Cardiac septum (tissue), 1 donor: Measurements from ENCODE around the gene LIN37. TPM values are rescaled to one million over a fixed set of nuclear protein-coding genes. Genes with fewer than 3 reads are reported as not detected.
"Not testable (repeated sequence)": the region's sequence is repeated elsewhere in the genome, so short reads cannot be mapped to it uniquely, and the experiment has no call there.

ENCODE experiments used
- DNase-seq: peaks from one replicate; pipeline ENCODE4 v3.0.0-alpha.2; 2020; ENCODE audit warnings: low spot score
- intact Hi-C: fragments of 100-400 bp; cut with DNase I; formaldehyde crosslinking; loops from one replicate; pipeline ENCODE4 v1.14.0; 2022
- total RNA-seq: library from RNA; stranded (reverse); fragmentation: NEBNext Ultra II Directional; extraction: Animal tissue kit (Norgen Biotek cat#: 25700); gene quantifications from one replicate; pipeline ENCODE4 v1.2.1, GENCODE V29; 2021
- donor health status: DM: no; HTN: no; CAD: no.

The LIN37 gene
- total RNA-seq, 1 donor from 2014 or later, result 9.6 TPM

DNA sequence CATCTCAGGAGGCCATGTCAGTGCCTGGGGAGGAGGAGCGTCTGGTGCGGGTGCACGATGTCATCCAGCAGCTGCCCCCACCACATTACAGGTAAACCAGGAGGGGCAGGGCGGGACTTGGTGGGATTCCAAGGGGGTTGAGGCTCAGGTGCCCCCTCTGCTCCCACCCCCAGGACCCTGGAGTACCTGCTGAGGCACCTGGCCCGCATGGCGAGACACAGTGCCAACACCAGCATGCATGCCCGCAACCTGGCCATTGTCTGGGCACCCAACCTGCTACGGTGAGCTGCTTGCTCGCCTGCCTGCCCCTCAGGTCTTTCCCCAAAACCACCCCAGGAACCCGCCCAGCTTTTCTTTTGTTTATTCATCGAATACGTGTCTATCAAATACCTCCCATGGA is 34.2 kb downstream of the LIN37 start:
- intact Hi-C loops, result no loop called here
- no peak for DNase-seq

DNA sequence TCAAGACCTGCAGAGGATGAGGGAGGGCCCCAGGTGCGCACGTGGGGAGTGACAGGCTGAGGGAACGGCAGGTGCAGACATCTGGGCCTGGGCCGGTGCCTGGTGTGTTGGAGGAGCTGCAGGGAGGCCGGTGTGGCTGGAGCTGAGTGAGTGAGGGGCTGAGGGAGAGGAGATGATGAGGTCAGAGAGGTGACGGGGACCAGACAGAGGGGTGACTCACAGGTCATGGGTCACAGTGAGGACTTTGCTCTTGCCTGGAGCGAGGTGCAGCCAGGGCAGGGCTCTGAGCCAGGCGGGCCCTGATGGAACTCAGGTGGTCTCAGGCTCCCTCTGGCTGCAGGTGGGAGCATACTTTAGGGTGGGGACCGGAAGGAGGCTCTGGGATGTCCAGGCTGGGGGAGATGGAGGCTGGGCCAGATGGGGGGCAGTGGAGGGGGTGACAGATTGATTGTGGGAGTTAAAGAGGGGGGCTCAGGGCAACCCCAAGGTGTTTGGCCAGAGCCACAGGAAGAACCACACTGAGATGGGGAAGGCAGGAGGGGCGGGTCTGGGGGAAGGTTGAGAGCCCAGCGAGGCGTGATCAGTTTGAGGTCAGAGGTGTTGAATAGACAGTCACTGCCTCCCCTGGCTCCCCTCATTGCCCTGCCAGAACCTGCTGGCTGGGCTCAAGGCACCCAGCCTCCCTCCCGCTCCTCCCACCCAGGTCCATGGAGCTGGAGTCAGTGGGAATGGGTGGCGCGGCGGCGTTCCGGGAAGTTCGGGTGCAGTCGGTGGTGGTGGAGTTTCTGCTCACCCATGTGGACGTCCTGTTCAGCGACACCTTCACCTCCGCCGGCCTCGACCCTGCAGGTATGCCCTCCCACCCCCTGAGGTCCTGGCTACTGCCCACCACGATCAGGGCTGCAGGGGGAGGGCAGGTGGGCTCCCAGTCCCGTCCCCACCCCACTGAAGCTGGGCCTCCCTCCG is 35.4 kb downstream of the LIN37 start:
- no peak for DNase-seq
- intact Hi-C loops, result no loop called here

DNA sequence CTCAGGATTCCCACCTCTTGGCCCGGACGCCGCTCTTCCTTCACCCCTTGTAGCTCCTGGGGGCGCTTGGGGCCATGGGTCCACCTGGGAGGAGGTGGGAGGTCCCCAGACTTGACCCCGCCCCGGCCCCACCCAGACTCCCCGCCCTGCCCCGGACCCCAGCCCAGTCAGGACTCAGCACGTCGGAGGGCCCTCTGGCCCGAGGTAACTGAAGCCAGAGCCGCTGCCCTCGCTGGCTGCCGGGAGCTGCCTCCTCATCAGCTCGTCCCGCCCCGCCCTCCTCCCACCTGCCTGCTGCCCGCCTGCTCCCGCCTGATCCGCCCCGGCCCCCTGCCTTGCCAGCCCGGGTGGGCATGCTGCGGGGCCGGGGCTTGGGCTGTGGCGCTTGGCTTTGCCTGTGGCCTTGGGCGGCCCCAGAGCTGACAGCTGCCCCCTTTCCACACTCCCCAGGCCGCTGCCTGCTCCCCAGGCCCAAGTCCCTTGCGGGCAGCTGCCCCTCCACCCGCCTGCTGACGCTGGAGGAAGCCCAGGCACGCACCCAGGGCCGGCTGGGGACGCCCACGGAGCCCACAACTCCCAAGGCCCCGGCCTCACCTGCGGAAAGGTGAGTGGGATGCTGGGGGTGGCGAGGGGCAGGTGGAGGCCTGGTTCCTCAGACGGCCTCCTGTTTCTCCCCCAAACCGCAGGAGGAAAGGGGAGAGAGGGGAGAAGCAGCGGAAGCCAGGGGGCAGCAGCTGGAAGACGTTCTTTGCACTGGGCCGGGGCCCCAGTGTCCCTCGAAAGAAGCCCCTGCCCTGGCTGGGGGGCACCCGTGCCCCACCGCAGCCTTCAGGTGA is 36.3 kb downstream of the LIN37 start:
- intact Hi-C loops, result no loop called here
- no peak for DNase-seq

DNA sequence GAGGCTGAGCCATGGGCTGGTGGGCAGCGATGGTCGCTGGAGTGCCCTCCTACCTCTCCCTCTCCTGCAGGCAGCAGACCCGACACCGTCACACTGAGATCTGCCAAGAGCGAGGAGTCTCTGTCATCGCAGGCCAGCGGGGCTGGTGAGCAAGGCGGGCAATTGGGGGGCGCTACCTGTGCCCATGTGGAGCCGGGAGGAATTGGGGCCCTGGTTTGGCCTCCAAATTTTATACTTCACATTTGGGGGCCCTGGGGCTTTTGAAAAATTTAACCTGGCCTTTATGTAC is 36.9 kb downstream of the LIN37 start:
- intact Hi-C loops, result no loop called here
- no peak for DNase-seq

DNA sequence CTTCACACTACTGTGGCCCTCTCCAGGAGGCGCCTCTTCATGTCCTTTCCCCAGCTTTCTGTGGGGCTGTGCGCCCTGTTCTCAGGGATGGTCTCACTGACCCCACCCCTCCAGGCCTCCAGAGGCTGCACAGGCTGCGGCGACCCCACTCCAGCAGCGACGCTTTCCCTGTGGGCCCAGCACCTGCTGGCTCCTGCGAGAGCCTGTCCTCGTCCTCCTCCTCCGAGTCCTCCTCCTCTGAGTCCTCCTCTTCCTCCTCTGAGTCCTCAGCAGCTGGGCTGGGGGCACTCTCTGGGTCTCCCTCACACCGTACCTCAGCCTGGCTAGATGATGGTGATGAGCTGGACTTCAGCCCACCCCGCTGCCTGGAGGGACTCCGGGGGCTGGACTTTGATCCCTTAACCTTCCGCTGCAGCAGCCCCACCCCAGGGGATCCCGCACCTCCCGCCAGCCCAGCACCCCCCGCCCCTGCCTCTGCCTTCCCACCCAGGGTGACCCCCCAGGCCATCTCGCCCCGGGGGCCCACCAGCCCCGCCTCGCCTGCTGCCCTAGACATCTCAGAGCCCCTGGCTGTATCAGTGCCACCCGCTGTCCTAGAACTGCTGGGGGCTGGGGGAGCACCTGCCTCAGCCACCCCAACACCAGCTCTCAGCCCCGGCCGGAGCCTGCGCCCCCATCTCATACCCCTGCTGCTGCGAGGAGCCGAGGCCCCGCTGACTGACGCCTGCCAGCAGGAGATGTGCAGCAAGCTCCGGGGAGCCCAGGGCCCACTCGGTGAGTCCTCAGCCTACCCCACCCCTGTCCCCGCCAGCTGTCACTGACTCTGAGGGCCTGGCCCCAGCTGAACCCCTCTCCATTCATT is 38.2 kb downstream of the LIN37 start:
- DNase-seq, result no peak
- intact Hi-C loops, result no loop called here

DNA sequence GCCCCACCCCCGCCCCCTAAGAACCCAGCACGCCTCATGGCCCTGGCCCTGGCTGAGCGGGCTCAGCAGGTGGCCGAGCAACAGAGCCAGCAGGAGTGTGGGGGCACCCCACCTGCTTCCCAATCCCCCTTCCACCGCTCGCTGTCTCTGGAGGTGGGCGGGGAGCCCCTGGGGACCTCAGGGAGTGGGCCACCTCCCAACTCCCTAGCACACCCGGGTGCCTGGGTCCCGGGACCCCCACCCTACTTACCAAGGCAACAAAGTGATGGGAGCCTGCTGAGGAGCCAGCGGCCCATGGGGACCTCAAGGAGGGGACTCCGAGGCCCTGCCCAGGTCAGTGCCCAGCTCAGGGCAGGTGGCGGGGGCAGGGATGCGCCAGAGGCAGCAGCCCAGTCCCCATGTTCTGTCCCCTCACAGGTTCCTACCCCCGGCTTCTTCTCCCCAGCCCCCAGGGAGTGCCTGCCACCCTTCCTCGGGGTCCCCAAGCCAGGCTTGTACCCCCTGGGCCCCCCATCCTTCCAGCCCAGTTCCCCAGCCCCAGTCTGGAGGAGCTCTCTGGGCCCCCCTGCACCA is 38.9 kb downstream of the LIN37 start:
- no peak for DNase-seq
- intact Hi-C loops, result no loop called here

DNA sequence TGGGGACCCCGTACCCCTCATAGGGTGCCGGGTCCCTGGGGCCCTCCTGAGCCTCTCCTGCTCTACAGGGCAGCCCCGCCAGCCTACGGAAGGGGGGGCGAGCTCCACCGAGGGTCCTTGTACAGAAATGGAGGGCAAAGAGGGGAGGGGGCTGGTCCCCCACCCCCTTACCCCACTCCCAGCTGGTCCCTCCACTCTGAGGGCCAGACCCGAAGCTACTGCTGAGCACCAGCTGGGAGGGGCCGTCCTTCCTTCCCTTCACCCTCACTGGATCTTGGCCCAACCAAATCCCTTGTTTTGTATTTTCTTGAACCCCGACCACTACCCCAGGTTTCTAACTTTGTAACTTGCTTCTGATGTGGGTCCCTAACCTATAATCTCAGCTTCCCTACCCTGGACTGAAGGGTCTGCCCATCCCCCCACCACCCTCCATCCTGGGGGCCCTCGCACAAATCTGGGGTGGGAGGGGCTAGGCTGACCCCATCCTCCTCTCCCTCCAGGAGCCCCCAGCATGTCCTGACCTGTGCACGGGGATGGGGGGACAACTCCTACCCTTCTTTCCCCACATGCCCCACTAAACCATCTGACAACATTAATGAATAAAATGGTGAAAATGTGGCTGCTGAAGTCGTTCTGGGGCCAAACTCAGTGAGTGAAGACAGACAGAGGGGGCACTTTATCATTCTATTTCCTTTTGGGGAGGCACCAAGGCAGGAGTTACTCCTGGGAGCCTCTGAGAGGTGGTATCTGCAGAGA is 40.0 kb downstream of the LIN37 start:
- DNase-seq, result no peak
- intact Hi-C loops, result no loop called here

DNA sequence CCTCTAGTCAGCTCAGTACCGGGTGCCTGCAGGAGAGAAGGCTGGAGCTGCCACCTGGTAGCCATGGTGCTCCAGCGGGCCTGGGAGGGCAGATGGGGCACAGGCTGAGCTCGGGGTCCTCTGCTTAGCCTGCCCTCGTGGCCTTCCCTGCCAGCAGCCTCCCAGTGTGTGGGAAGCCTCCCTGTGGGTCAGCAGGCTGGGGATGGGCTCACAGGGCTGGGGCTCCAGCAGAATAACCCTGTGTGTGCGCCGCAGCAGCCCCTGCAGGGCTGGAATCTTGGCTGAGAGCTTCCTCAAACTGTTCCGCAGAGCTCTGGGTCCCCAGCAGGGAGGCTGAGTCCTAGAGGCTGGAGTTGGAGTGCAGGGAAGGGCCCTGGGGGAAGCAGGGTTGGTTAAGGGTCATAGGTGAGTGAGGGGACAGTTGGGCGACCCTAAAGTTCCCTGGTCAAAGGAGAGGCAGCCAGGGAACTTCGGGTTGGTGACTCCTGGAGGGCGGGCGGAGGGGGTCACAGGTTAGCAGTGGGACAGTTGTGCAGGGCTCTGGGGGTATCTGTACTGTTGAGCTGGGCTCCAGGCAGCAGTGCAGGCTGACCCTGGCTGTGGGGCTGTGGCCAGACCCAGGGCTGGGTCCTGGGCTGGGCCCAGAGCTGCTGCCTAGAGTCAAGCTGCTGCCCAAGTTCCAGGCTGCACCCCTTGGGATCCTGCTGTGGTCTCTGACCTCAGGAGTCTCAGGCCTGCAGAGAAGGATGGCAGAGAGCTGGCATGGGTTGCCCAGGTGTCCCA is 41.0 kb downstream of the LIN37 start:
- DNase-seq, result no peak
- intact Hi-C loops, result no loop called here

DNA sequence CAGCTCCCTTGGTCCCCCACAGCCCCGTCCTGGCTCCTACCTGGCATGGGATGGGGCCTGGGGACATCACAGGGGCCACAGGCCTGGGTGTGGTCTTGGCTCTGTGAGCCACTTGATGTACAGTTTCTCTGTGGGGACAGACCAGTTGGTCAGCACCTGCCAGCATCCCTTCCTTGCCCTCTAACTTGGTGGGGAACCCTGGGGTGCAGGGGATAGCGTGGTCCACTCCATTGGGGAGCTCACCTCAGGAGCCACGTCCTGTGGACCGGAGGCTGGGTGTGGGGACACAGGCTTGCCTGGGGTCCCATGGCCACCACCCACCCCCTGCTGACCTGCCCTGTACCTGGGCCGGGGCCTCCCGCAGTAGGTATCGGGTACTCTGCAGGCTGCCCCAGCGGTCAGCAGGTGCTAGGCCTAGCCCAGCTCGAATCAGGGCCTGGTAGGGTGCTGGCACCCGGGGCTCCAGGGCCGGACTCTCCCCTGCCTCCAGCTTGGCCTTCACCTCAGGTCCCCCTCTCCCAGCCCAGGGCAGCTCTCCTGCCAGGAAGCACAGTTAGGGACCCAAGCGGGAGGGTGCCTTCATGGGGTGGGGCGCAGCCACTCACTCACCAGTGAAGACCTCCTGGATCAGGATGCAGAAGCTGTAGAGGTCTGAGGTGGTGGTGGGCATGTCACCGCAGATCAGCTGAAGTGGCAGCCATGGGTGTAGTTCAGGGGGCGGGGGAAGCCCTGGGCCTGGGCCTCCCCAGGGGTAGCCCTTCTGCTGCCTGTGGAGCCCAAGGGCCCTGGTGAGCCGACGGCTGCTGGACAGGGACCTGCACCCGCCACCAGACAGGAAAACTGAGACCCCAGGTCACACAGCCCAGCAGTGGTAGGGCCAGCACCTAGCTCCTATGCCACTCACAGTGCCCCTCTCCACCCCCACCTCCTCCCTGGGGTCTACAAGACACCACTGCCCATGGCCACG is 41.9 kb downstream of the LIN37 start:
- no peak for DNase-seq
- intact Hi-C loops, result no loop called here

DNA sequence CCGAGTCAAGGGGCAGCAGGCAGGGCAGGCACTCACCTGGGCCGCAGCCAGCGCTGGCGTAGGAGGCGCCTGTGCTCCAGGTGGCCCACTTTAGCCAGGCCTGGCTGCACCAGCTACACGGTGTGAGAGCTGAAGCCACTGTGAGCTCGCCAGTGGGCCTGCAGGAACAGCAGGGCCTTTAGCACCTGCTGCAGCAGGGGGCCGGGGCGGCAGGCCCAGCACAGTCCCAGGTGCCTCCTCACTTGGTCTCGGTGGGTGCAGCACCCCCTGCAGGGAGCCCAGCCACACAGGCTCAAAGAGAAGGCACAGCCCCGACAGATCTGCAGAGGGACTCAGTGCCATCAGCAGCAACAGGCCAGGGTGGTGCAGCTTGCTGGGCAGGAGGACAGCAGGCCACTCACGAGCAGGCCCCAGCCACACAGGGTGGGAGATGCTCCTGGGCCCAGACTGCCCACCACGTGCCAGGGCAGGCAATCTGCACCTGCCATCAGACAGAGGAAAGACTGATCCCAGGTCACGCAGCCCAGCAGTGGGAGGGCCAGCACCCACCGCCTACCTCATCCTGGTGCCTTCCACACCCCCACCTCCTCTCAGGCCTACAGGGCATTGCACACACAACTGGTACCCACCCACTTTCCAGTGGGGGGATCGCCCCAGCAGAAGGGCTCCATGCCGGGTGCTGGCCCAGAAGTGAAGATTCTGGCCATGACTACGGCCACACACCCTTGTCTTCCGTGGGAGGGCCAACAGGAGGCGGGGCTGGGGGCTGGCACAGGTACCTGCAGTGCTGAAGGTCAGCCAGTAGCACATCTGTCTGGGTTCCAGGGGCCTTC is 42.8 kb downstream of the LIN37 start:
- DNase-seq, result no peak
- intact Hi-C loops, result no loop called here

DNA sequence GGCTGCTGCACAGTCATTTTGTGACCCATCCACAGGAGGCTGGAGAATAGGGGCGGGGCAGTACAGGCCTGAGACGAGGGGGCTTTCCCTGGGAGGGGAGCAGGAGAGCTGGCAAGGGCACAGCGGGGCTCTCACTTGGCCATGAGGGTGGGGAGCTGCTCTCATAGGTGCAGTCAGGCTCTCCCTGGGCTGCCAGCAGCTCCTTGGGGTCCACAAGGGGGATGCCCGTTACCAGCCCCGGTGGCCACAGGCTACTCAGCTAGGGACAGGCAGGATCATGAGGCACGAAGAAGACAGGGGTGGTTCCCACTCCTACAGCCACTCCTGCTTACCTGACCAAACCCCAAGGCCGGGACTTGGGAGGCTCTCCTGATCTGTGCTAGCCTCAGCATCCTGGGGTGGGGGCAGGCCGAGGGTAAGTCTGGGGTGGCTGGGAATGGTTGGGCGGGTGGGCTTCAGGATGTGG is 43.5 kb downstream of the LIN37 start:
- no peak for DNase-seq
- intact Hi-C loops, result no loop called here

DNA sequence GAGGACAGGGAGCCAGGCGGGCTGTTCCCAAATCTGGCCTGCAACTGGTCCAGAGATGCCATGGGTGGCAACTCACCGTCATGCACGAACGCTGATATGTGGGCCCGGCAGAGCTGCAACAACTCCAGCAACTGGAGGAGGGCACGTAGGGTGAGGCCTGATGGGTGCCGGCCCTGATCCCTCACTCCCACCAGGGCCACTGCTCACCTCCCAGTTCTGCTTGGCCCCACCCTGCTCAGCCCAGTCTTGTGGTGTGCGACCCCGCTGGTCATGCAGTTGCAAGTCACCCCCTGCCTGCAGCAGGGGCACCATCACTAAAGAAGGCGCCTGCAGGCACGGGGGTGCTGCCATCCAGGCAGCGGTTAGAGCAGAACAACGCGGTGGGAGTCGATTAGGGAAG is 43.9 kb downstream of the LIN37 start:
- intact Hi-C loops, result no loop called here
- no peak for DNase-seq

- no peak for DNase-seq
- intact Hi-C loops, result no loop called here
Observed at GRCh38 chr19:35792888-35793287, 44.5 kb downstream of the LIN37 start.

GRCh38 chr19:35793381-35794165 is 45.2 kb downstream of the LIN37 start:
- intact Hi-C loops, result no loop called here
- no peak for DNase-seq

- intact Hi-C loops, DNase-seq: not testable (repeated sequence)
Observed at GRCh38 chr19:35795564-35795963, 47.2 kb downstream of the LIN37 start.
